Stimulated activated CD4-positive, alpha-beta T cell treated with anti-CD3 and anti-CD28 coated beads, Interleukin-2, amount 100 ng/mL, for 48 hours (primary cell): Measurements from ENCODE around the gene KRT73.
"Not testable (repeated sequence)": the region's sequence is repeated elsewhere in the genome, so short reads cannot be mapped to it uniquely, and the experiment has no call there.

Experiments
- DNase-seq, 2 donors: peaks; one replicate each; pipeline ENCODE4 v3.0.0-alpha.2; 2020

Gene KRT73

DNA sequence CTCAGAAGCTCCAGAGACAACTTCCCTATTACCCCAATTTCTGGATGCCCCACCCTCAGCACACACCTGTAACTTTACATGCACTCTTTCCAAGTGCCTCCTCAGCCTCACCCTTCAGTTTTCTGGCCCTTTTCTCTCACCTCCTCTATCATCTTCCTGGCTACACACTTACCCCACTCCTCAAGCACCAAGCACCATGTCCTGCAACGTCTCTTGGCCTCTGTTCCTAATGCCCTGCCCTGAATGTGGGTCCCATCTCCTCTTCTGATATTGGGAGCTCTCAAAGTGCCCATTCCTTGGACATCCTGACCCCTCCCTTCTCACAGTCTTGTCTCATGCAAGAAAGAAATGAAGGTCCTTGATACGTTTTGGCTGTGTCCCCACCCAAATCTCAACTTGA lies 18.3 kb downstream of the KRT73 start:
- DNase-seq, result no peak

DNA sequence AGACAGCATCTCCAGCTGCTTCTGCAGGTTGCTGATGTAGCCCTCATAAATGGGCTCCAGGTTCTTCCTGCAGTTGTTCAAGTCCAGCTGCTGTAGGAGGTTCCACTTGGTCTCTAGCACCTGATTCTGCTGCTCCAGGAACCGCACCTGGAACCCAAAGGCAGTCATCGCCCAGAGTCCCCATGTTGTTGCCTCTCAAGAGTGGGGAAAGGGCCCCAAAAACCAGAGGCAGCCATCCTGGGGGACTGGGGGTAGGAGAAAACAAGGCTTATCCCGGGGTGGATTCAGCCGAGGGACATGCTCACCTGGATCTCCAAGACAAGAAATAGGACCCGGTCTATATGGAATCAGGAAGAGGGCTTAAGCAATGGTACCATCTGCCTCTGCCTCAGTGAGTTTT lies 19.4 kb downstream of the KRT73 start:
- no peak for DNase-seq

DNA sequence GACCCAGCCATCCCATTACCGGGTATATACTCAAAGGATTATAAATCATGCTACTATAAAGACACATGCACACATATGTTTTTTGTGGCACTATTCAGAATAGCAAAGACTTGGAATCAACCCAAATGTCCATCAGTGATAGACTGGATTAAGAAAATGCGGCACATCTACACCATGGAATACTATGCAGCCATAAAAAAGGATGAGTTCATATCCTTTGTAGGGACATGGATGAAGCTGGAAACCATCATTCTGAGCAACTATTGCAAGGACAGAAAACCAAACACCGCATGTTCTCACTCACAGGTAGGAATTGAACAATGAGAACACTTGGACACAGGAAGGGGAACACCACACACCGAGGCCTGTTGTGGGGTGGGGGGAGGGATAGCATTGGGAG lies 24.1 kb downstream of the KRT73 start:
- DNase-seq, result not testable (repeated sequence)

DNA sequence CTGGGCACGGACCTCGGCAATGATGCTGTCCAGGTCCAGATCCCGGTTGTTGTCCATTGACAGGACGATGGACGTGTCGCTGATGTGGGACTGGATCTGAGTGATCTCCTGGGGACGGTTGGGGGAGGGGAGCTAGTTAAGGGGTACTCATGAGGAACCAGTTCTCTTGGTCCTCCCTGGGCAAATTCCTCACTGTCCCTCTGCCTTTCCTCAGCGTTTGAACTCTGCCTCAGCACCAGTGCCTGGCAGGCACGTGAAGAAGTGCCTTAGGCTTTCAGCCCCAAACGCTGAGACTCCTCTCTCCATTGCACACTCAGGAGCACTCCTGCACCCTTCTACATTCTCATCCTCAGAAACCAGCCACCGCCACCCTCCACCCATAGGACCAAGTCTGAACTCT lies 26.8 kb downstream of the KRT73 start:
- no peak for DNase-seq

DNA sequence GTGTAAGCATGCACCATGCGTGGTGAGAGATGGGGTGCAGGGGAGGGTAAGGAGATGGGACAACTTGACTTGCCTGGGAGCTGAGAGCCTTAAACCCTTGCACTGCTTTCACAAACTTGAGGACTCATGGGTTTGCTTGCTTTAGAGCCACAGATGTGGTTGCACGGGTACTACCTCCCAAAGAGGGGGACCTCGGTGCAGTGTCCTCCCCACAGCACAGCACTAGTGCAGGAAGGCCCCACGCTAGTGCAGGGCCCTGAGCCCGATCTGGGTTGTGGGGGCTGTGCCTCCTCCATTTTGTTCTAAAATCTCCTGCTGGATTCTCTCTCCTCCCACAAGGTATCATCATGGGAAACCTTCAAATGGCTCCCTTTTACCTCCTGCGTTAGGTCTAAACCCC lies 28.3 kb downstream of the KRT73 start:
- no peak for DNase-seq

DNA sequence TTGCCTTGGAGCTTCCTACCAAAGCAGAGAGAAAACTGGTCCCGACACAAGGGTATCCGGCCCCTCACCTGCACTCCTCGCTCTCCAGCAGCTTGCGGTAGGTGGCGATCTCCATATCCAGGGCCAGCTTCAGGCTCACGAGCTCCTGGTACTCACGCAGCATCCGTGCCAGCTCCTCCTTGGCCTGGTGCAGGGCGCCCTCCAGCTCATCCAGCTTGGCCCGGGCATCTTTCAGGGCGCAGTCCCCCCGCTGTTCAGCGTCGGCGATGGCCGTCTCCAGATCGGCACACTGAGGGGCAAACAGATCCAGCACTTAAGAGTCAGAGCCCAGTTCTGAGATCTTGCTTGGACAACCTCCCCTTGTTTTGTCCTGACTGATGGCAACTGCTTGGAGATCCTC lies 30.8 kb downstream of the KRT73 start:
- no peak for DNase-seq

DNA sequence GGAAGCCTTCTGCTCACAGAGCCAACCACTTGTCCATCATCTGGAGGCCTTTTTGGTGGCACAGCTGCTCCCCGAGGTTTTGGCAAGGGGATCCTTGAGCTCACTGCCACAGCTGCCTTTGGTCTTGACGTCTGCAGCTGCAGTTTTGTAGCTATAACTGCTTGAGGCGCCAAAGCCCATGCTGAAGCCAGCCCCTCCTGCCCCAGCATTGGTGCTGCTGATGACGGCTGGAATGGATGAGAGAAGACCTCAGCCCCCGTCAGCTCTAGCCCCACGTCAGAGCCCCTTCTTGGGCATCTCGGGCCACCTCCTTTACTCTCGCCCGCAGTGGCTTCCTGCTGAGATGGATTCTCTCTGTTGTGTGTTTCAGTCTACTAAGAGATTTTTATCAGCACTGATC lies 32.4 kb downstream of the KRT73 start:
- peak in 1 of 2 donors; percentile 17 for DNase-seq

DNA sequence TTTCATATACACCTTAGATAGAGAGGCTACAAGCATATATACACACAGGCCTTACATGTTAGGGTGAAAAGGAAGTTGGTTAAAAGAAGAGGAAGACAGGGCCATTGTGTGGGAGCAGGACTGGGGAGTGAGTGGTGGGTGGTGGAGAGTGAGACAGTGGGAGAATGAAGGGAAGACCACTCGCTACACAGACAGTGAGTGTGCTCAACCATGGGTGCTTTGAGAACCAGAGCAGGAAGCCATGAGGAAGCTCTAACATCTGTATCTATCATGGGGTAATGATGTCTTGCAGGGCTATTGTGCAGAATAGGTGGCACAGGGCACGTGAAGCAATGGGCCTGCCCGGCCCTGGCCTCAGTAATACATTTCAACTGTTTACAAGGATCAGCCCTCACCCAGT lies 33.3 kb downstream of the KRT73 start:
- DNase-seq, result no peak

DNA sequence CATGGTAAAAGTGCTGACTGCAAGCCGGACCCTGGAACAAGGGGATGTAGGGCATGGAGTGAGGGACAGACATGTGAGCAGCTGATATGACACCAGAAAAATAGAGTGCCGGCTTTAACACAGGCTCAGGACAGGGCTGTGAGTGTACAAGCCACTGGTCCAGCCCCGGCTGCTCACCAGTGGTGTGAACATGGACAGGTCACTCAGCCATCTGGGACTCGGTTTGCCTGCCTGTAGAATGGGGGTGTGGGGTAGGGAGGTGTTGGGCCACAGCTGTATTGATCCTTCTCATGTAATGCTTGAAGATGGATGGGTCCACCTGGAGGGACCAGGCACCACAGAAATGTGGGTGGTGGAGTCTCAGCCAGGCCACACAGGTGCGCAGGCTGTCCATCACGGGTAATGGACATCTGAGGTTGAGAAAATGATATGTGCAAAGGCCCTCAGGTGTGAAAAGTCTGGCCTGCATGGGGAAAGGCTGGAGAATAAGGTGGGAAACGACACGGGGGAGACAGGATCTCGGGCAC lies 34.1 kb downstream of the KRT73 start:
- no peak for DNase-seq

DNA sequence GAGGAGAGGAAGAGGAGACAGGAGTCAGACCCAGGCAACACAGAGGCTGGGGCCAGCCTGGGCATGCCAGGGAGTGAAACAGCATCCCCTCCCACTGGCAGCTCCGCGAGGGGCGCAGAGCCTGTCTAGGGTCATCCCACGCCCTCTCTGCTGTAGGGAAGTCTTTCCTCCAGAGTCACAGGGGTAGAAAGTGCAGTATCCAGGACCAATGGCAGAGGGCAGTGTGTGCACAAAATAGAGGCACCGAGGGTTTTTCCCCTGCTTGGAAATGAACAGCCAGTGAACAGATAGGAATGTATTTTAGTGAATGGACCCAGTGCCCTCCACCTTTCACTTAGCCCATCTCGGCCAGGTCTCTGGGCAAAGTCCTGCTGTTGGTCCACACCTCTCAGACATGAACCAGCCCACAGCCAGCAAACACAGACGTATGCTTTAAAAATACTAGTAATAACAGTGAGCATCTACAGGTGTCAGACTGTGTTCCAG lies 35.3 kb downstream of the KRT73 start:
- peak; percentile 51 to 66 for DNase-seq

DNA sequence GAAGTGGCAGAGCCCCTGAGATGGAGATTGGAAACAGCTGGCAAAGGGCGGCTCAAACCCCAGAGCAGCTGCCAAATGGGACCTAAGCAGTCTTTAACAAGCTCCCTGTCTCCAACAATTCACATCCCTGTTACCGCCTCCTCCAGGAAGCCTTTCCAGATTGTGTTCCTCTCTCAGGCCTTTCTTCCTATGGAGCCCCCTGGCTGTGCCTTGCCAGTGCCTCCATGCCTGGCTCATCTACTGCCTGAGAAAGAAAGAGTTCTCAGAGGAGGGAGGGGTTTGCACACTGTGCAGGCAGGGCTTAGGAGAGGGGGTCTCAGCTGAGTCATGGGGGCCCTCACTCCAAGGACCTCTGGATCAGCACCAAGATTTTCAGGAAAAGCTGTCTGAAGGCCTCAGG lies 35.9 kb downstream of the KRT73 start:
- DNase-seq, result no peak

DNA sequence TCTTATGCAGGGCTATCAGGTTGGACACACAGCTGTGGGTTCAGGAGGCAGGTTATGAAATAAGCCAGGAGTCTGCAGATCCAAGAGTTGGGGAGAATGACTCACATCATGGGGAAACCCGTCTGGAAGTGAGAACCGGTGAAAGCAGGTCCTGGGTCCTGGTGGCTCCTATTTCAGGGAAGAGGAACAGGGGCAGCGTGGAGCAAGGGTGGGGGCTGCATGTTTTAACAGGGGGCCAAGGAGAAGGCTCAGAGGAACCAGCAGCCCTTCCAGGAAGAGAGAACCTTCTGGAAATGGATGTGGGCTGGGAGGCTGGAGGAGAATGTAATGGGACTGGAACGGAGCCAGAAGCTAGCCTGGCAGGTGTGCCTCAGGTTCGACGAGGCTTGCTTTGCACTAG lies 36.9 kb downstream of the KRT73 start:
- no peak for DNase-seq

DNA sequence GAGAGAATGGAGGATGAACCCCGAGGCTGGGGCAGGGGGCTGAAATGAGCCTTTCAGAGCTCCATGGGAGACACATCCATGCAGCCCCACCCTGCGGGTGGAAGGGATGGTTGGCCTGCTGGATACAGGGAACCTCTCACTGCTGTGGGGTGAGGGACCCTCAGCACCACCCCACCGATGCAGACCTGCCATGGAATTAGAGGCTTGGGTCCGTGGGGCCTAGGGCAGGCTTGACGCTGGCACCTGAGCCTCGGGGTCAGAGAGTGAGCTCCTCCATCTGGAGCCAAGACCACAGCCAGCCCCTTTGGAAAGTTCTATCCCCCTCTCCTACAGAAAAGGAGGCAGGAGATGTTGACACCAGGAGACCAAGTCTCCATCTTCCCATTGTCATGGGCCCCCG lies 37.3 kb downstream of the KRT73 start:
- no peak for DNase-seq

DNA sequence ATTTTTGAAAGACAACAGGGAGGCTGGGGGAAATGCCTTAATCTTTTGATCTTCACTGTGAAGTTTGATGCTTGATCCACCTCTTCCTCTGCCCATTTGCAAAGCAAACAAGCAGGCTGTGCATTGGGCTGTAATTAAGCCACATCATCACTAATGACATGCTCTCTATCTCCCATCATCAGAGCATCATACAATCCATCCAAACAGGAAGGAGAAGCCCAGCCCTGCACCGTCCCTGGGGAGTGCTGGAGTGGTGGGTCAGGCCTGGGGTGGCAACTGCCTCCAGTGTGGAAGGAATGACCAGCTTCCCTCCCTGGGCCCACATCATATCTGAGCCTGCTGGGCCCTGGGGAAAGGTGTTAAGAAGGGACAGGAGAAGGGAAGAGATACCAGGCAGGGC lies 37.9 kb downstream of the KRT73 start:
- DNase-seq, result no peak

DNA sequence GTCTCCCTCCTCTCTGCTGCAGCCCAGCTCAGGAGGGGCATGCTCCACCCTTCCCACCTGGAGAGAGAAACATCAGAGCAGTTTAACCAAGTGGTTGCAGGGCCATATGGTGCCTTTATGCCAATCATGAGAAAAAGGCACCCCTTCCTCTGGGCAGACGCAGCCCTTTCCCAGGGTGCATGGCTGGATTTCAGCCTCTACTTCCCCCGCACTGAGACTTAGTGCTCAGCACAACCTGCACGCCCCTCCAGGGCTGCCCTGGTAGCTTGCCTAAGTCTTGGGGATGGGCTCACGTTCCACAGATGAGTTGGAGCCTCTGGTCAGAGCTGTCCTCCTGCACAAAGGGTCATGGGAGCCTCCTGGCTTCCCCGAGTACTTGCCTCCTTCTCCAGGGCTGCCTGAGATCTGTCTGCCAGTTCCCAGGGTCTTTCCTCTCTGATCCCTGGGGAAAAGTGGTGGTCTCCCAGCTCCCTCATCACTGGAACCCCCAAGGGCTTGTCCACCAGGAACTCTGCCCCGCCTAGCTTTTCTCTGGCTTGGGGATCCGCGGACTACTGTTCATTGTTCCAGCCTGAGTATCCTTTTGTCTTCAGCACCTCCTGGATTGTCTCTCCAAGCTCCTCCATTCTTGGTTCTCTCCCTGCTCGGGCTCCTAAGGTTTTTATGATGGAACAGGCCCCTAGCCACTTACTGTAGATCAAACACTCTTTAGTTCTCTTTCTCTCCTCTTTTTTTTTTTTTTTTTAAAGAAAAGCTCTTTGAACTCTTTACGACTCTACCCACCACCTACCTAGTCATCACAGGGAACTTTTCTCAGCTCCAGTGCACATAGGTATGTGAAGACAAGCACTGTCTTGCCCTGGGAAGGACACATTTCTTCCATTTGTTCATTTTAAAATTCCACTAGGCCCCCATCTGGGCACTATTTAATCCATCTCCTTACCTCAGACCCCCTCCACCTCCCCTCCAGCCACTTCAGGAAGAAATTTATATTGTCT lies 38.6 kb downstream of the KRT73 start:
- DNase-seq, result no peak

DNA sequence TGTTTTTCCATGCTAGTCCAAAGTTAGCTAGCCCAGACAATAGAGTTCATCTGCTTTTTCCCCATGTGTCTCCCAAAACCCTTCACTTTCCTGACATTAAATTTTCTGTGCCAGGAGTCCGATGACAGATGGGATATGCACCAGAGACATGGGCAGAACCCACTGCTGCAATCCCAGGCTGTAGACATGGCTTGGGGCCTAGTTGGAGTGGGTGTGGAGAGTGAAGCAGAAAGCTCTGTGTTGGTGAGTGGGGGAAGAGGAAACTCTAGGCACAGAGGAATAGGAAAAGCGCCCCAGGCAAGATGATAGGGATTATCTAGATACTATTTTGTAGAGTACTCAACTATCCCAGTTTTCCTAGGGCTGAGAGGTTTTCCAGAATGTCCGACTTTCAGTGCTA lies 39.9 kb downstream of the KRT73 start:
- no peak for DNase-seq

DNA sequence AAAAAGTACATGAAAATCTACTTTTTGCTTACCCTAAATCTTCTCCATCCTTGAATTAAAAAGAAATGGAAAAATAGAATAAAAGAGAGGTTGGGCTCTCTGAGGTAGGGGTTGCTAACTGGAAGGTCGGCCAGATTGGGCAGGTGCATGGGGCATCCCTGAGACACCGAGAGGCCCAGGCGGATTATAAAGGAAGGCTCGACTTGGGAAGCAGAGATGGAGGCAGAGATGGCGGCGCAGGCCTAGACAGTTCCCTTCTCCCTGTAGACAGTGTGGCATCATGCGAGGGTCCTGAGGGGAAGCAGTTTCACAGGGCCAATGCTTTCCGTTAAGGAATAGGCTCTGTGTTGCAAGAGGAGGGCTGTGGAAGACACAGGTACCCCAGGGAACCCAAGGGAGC lies 41.0 kb downstream of the KRT73 start:
- no peak for DNase-seq

DNA sequence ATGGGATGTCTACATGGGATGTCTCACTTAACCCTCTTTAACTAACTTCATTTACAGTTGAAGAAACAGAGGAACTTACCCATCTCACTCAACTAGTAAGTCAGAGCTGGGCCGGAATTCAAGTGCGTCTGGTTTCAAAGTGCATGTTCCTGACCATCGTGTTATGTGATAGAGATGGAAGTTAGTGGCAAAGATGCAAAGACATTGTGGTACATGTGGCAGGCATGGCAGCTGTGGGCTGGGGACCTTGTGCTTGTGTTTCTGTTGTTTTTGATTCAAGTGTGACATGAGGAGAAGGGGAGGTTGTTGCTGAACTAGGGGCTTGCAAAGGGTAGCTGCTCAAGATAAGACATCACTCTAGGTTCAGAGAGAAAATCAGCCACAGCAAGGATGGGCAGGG lies 42.4 kb downstream of the KRT73 start:
- DNase-seq, result no peak

DNA sequence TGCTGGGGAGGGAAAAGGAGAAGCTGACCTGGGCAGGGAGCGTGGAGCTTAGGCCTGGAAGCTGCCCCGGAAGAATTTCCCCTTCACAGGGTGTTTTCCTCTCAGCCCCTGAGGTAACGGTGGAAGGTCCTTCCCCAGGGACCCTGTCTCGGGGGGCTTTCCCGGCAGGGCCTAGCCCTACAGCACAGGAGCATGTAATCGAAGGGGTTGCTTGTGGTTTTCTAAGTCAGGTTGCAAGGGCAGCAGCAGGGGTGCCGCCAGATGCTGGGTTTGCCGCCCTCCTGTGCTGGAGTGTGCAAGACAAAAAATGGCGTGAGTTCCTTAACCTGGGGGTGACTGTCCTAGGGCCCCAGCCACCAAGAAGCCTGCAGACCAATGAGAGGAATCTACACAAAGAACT lies 43.1 kb downstream of the KRT73 start:
- no peak for DNase-seq

DNA sequence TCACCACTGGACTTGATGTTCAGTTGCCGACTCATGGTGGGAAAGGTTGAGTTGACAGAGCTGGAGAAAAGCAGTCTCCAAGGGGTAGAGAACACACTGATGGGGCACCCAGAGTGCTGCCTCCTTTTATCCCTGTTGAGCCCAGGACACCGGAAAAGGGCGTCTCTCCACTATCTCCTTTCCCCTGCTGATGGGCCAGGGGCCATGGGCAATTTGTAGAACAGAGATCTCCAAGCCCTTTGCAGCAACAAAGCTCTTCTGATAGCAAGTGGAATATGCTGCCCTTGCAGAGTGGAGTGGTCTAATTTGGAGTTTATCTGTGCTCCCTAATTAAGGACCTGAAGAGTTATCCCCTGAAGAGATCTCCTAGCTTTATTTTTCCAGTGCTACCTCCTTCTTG lies 44.6 kb downstream of the KRT73 start, which contains the start of gene KRT74:
TSS of gene KRT74 (minus strand) at position 101 of the 400 bp plus-strand sequence. CDS start at position 35, 66 bp downstream.
- DNase-seq, result no peak

DNA sequence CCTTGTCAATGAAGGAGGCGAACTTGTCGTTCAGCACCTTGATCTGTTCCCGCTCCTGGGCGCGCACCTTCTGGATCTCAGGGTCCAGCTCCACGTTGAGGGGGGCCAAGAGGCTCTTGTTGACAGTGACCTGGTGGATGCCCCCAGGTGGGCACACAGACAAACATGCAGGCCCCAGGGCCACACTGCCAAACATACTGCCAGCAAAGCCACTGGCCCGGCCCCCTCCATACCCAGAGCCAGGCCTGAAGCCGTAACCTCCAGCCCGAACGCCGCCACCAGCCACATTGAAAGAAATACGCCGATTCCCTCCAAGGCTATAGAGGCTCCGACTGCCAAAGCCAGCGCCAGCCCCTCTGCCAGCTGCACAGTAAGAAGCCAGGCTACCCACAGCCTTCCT lies 45.1 kb downstream of the KRT73 start:
- DNase-seq, result no peak

DNA sequence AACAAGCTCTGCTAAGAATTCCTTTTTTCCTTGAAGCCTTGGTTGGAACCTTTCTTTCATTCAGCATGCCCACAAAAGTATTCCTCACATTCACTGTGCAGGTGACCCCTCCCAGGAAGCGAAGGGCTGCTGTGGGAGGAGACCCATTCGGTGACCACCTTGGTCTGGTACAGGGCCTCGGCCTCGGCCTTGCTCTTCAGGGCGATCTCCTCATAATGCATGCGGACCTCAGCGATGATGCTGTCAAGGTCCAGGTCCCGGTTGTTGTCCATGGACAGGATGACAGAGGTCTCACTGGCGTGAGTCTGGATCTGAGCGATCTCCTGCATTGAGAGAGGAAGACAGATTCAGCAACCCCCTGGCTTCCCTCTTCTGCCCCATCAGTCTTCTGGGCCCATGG lies 47.8 kb downstream of the KRT73 start:
- no peak for DNase-seq

DNA sequence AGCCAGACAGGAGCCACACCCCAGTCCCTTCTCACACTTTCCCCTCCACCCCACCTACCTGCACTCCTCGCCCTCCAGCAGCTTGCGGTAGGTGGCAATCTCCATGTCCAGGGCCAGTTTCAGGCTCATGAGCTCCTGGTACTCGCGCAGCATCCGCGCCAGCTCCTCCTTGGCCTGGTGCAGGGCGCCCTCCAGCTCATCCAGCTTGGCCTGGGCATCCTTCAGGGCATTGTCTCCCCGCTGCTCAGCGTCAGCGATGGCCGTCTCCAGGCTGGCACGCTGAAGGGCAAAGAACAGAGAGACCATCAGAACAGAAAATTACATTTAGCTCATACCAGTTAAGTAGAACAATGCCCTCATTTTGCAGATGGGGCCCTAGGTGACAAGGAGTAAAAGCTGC lies 50.2 kb downstream of the KRT73 start:
- DNase-seq, result no peak

DNA sequence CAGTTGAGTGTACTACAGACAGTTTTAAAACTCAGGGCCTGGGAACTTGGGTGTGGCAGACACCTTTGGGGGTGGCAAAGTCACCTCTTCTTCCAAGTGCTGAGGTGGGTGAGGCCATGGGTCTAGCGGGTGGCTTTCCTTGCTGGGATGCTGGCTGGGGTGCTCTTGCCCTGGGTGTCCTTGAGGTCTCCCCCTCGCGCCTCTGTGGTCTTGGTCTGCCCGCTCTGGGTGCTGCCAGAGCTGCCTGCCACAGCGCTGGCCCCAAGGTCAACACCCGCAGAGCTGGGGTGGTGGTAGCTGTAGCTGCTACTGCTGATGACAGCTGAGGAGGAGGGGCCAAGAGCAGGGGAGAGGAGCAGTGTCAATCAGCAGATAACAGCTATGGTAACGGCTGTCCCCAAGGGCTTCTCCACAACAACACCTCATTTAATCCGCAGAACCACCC lies 51.5 kb downstream of the KRT73 start:
- DNase-seq, result no peak
